Panc1 (cell line): ENCODE measurements around the gene POU2AF1. TPM values are rescaled to one million over a fixed set of nuclear protein-coding genes. Genes with fewer than 3 reads are reported as not detected.

Source experiments
- ATAC-seq: fragments of 200-7000 bp; cut with Tn5 transposase; 2 replicates; pipeline ENCODE4 v1.9.1; 2020; ENCODE audit warnings: mild to moderate bottlenecking, moderate library complexity
- BruUV-seq: library from RNA; stranded (reverse); fragments of 400-500 nt; replicated peaks from 2 replicates; lab custom pipeline; 2021; lab: Mats Ljungman, UMichigan
- CTCF ChIA-PET: fragments of 300-600 bp; sonication (Branson Sonifier 250); formaldehyde crosslinking; loops from one replicate; lab custom pipeline; 2022; ENCODE audit warnings: antibody characterized with exemption; lab: Charles Lee
- POLR2A ChIA-PET: fragments of 300-600 bp; sonication (Branson Sonifier 250); formaldehyde crosslinking; loops from one replicate; lab custom pipeline; 2022; ENCODE audit warnings: antibody characterized with exemption; lab: Charles Lee
- DNase-seq: peaks from one replicate; pipeline ENCODE4 v3.0.0-alpha.2; 2010; ENCODE audit warnings: low read depth, low spot score
- H3K27ac ChIP-seq: 2 replicates; pipeline ENCODE4 v1.5.1; 2011; ENCODE audit warnings: mild to moderate bottlenecking, low read length, inconsistent platforms
- H3K27me3 ChIP-seq: fragments of 200-500 bp; sonication (Bioruptor generic); 2 replicates; pipeline ENCODE4 v1.6.0; 2014; ENCODE audit warnings: low read length, inconsistent platforms; ENCODE audit not compliant: control insufficient read depth, insufficient read depth
- H3K36me3 ChIP-seq: fragments of 200-500 bp; sonication (Bioruptor generic); 2 replicates; pipeline ENCODE4 v1.5.1; 2014; ENCODE audit warnings: inconsistent platforms, mild to moderate bottlenecking, low read length, moderate library complexity; ENCODE audit not compliant: control insufficient read depth, insufficient read depth
- H3K4me1 ChIP-seq: 2 replicates; pipeline ENCODE4 v1.5.1; 2011; ENCODE audit warnings: inconsistent platforms, mild to moderate bottlenecking, low read length, moderate library complexity; ENCODE audit not compliant: control insufficient read depth, insufficient read depth
- H3K4me3 ChIP-seq, 2 experiments: 2 replicates each; pipeline ENCODE4 v1.5.1; 2011 to 2012; ENCODE audit warnings: low read depth in 2 of 2, low read length in 2 of 2, mild to moderate bottlenecking in 2 of 2, inconsistent platforms in 1 of 2, moderate library complexity in 1 of 2
- H3K9me3 ChIP-seq: fragments of 200-500 bp; sonication (Bioruptor generic); 2 replicates; pipeline ENCODE4 v1.5.1; 2014; ENCODE audit warnings: low read depth, mild to moderate bottlenecking, inconsistent platforms, low read length, moderate library complexity; ENCODE audit not compliant: control insufficient read depth, insufficient read depth
- POLR2AphosphoS5 ChIP-seq: IDR thresholded peaks from 2 replicates; pipeline ENCODE4 v1.6.1; 2012; ENCODE audit warnings: mild to moderate bottlenecking, low read depth, low read length, moderate library complexity
- SIN3A ChIP-seq: IDR thresholded peaks from 2 replicates; pipeline ENCODE4 v1.6.1; 2012; ENCODE audit warnings: low read depth, mild to moderate bottlenecking, low read length, moderate library complexity, borderline replicate concordance; ENCODE audit not compliant: insufficient read depth
- TCF7L2 ChIP-seq: IDR thresholded peaks from 2 replicates; pipeline ENCODE4 v1.6.1; 2011; ENCODE audit warnings: mild to moderate bottlenecking, low read depth, low read length, inconsistent platforms
- in situ Hi-C: cut with HindIII; loops from 2 replicates; pipeline ENCODE4 v1.10.0; 2016; ENCODE audit warnings: low sequenced_read_pairs, low pct_unique_long_range_greater_than_20kb
- intact Hi-C: fragments of 100-400 bp; cut with micrococcal nuclease; formaldehyde crosslinking; loops from one replicate; pipeline ENCODE4 v1.10.0; 2022; ENCODE audit not compliant: unreplicated experiment
- total RNA-seq: library from RNA; stranded (reverse); gene quantifications from one replicate; pipeline ENCODE4 v1.2.1, GENCODE V29; 2021; ENCODE audit not compliant: unreplicated experiment
- TF ChIP-seq, protein P1 (sequence below), 2 experiments: IDR thresholded peaks; 2 replicates each; pipeline ENCODE4 v1.6.1; 2011 to 2012; ENCODE audit warnings: low read depth in 2 of 2, control low read depth in 1 of 2, low read length in 1 of 2, mild to moderate bottlenecking in 1 of 2, moderate library complexity in 1 of 2; ENCODE audit not compliant: insufficient read depth in 1 of 2
- TF ChIP-seq, protein P2 (sequence below): fragments of 450-650 bp; IDR thresholded peaks from 2 replicates; pipeline ENCODE4 v1.5.1; 2017; ENCODE audit warnings: mild to moderate bottlenecking

POU2AF1 gene
- total RNA-seq, 1 experiment from 2014 or later = 0.18 TPM

DNA sequence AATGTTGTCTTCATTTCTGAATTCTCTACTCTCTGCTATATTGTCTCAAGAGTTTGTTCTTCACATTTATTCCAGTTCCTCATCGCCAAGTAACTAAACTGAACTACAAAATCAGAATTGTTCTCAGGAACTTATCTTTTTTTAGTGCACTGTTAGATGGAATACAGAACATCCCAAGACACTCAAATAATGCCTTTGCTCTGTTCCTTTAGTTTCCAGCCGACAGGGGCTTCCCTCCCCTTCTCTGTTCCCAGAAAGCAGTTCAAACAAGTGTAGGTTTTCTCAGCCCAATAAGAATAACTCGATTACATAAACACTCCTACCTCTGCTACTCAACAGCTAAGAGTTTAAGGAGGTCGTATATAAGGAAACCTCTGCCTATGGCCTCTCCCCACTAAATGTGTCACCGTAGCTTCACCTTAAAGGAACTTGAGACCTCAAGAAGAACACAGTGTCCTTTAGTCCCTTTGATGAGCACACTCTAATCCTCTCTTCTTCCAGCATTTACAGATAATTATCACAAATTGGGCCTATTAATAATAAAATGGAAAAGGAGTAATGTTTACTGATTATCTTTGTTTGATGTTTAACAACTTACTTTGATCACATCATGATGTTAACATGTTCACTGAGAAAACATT is 73.8 kb downstream of the POU2AF1 start:
- H3K4me1 ChIP-seq = no peaks in the 10 kb centered on the region
- in situ Hi-C loops (no loop called here), intact Hi-C loops (no loop called here)
- TF ChIP-seq, protein P1, sequence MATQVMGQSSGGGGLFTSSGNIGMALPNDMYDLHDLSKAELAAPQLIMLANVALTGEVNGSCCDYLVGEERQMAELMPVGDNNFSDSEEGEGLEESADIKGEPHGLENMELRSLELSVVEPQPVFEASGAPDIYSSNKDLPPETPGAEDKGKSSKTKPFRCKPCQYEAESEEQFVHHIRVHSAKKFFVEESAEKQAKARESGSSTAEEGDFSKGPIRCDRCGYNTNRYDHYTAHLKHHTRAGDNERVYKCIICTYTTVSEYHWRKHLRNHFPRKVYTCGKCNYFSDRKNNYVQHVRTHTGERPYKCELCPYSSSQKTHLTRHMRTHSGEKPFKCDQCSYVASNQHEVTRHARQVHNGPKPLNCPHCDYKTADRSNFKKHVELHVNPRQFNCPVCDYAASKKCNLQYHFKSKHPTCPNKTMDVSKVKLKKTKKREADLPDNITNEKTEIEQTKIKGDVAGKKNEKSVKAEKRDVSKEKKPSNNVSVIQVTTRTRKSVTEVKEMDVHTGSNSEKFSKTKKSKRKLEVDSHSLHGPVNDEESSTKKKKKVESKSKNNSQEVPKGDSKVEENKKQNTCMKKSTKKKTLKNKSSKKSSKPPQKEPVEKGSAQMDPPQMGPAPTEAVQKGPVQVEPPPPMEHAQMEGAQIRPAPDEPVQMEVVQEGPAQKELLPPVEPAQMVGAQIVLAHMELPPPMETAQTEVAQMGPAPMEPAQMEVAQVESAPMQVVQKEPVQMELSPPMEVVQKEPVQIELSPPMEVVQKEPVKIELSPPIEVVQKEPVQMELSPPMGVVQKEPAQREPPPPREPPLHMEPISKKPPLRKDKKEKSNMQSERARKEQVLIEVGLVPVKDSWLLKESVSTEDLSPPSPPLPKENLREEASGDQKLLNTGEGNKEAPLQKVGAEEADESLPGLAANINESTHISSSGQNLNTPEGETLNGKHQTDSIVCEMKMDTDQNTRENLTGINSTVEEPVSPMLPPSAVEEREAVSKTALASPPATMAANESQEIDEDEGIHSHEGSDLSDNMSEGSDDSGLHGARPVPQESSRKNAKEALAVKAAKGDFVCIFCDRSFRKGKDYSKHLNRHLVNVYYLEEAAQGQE (IDR thresholded peaks at IDR 0.05; ENCODE audit: insufficient read depth in 1 of 2, low read depth in 2 of 2, low read length in 1 of 2) = no peak
- TF ChIP-seq, protein P2, sequence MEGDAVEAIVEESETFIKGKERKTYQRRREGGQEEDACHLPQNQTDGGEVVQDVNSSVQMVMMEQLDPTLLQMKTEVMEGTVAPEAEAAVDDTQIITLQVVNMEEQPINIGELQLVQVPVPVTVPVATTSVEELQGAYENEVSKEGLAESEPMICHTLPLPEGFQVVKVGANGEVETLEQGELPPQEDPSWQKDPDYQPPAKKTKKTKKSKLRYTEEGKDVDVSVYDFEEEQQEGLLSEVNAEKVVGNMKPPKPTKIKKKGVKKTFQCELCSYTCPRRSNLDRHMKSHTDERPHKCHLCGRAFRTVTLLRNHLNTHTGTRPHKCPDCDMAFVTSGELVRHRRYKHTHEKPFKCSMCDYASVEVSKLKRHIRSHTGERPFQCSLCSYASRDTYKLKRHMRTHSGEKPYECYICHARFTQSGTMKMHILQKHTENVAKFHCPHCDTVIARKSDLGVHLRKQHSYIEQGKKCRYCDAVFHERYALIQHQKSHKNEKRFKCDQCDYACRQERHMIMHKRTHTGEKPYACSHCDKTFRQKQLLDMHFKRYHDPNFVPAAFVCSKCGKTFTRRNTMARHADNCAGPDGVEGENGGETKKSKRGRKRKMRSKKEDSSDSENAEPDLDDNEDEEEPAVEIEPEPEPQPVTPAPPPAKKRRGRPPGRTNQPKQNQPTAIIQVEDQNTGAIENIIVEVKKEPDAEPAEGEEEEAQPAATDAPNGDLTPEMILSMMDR = no peak
- TF ChIP-seq SIN3A (no peak), TCF7L2 (no peak), POLR2AphosphoS5 (no peak)
- no peak for ATAC-seq
- H3K4me3 ChIP-seq = no peak overlapping the region
- CTCF ChIA-PET = interaction anchor here (0.7 kb wide), 1 partner anchor 10 kb away, joined by 5 read pairs; no protein-coding TSS in a partner anchor
- H3K27me3 ChIP-seq = peaks cover 47% of the 10 kb centered on the region
- no peaks in the 10 kb centered on the region for H3K36me3 ChIP-seq
- no peaks in the 10 kb centered on the region for H3K9me3 ChIP-seq
- POLR2A ChIA-PET = no interaction called here
- no TSS peak for BruUV-seq
- no peak overlapping the region for H3K27ac ChIP-seq
- DNase-seq = no peak

DNA sequence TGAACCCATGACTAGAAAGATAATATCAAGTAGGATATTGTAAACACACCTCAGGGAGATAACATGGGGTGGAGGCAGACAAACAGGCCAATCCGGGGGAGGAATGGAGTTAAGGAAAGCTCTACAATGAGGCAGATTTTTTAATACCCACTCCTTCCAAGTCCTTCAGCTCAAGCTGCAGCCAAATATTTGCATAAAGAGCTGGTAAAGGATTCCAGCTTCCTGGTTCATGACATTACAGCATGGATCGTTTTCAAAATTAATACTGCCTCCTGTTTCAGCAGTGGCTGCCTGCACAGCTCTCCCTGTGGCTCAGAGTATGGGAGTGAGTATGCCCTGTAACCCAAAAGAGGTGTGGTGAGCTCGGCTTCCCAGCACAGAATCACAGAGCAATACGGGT is 75.6 kb downstream of the POU2AF1 start:
- DNase-seq (no peak), ATAC-seq (no peak)
- intact Hi-C loops = no loop called here
- CTCF ChIA-PET = interaction anchor here (0.7 kb wide), 1 partner anchor 144 kb away, joined by 5 read pairs; no protein-coding TSS in a partner anchor
- TF ChIP-seq, protein P1 (IDR thresholded peaks at IDR 0.05; ENCODE audit: insufficient read depth in 1 of 2, low read depth in 2 of 2, low read length in 1 of 2) = no peak
- TF ChIP-seq, protein P2 = no peak
- TF ChIP-seq TCF7L2 (no peak), SIN3A (no peak), POLR2AphosphoS5 (no peak)
- BruUV-seq = no TSS peak
- H3K27ac ChIP-seq = no peak overlapping the region
- no peaks in the 10 kb centered on the region for H3K36me3 ChIP-seq
- in situ Hi-C loops = no loop called here
- peaks cover 35% of the 10 kb centered on the region for H3K27me3 ChIP-seq
- no peaks in the 10 kb centered on the region for H3K4me1 ChIP-seq
- H3K4me3 ChIP-seq = no peak overlapping the region
- H3K9me3 ChIP-seq = no peaks in the 10 kb centered on the region
- POLR2A ChIA-PET = no interaction called here
